Measurements from ENCODE around the gene PDGFB.

Gene PDGFB

GRCh38 chr22:39236321-39237317 is 8.2 kb downstream of the PDGFB start:
- peaks cover 0 to 4% of the 10 kb centered on the region in 2 donors for H3K36me3 ChIP-seq (ENCODE audit: control insufficient read depth in 1 of 2, insufficient read depth in 2 of 2, low read length in 2 of 2)
- H3K27ac ChIP-seq (ENCODE audit: low read length), result no peak overlapping the region
- no peaks in the 10 kb centered on the region for H3K9me3 ChIP-seq (ENCODE audit: control insufficient read depth in 1 of 2, low read length in 2 of 2)
- no peak overlapping the region for H3K4me3 ChIP-seq (ENCODE audit: low read depth in 1 of 2, low read length in 2 of 2)
- H3K27me3 ChIP-seq (ENCODE audit: low read depth, low read length), result no peaks in the 10 kb centered on the region
- H3K4me1 ChIP-seq (ENCODE audit: control insufficient read depth in 1 of 2, insufficient read depth in 2 of 2, low read length in 2 of 2), result peaks cover 0 to 35% of the 10 kb centered on the region in 2 donors

GRCh38 chr22:39234867-39235687 is 9.7 kb downstream of the PDGFB start:
- Histone ChIP-seq H3K4me1 (ENCODE audit: control insufficient read depth in 1 of 2, insufficient read depth in 2 of 2, low read length in 2 of 2) (peaks cover 0 to 39% of the 10 kb centered on the region in 2 donors), H3K36me3 (ENCODE audit: control insufficient read depth in 1 of 2, insufficient read depth in 2 of 2, low read length in 2 of 2) (peaks cover 0 to 4% of the 10 kb centered on the region in 2 donors), H3K9me3 (ENCODE audit: control insufficient read depth in 1 of 2, low read length in 2 of 2) (no peaks in the 10 kb centered on the region), H3K27ac (ENCODE audit: low read length) (no peak overlapping the region), H3K27me3 (ENCODE audit: low read depth, low read length) (no peaks in the 10 kb centered on the region), H3K4me3 (ENCODE audit: low read depth in 1 of 2, low read length in 2 of 2) (peak overlapping the region in 1 of 2 donors; percentile 14)

- Histone ChIP-seq H3K27ac (ENCODE audit: low read length) (peak overlapping the region; percentile 31), H3K4me3 (ENCODE audit: low read depth in 1 of 2, low read length in 2 of 2) (no peak overlapping the region), H3K4me1 (ENCODE audit: control insufficient read depth in 1 of 2, insufficient read depth in 2 of 2, low read length in 2 of 2) (peaks cover 0 to 39% of the 10 kb centered on the region in 2 donors), H3K36me3 (ENCODE audit: control insufficient read depth in 1 of 2, insufficient read depth in 2 of 2, low read length in 2 of 2) (peaks cover 0 to 4% of the 10 kb centered on the region in 2 donors), H3K9me3 (ENCODE audit: control insufficient read depth in 1 of 2, low read length in 2 of 2) (no peaks in the 10 kb centered on the region), H3K27me3 (ENCODE audit: low read depth, low read length) (no peaks in the 10 kb centered on the region)
These were observed 10.4 kb downstream of the PDGFB start for GRCh38 chr22:39234472-39234787.

- Histone ChIP-seq H3K27ac (ENCODE audit: low read length) (peak overlapping the region; percentile 31), H3K27me3 (ENCODE audit: low read depth, low read length) (no peaks in the 10 kb centered on the region), H3K9me3 (ENCODE audit: control insufficient read depth in 1 of 2, low read length in 2 of 2) (no peaks in the 10 kb centered on the region), H3K36me3 (ENCODE audit: control insufficient read depth in 1 of 2, insufficient read depth in 2 of 2, low read length in 2 of 2) (peaks cover 0 to 4% of the 10 kb centered on the region in 2 donors), H3K4me3 (ENCODE audit: low read depth in 1 of 2, low read length in 2 of 2) (no peak overlapping the region), H3K4me1 (ENCODE audit: control insufficient read depth in 1 of 2, insufficient read depth in 2 of 2, low read length in 2 of 2) (peaks cover 0 to 39% of the 10 kb centered on the region in 2 donors)
These were observed 10.9 kb downstream of the PDGFB start for GRCh38 chr22:39233710-39234471.

GRCh38 chr22:39232806-39233709 is 11.7 kb downstream of the PDGFB start:
- Histone ChIP-seq H3K27me3 (ENCODE audit: low read depth, low read length) (no peaks in the 10 kb centered on the region), H3K4me3 (ENCODE audit: low read depth in 1 of 2, low read length in 2 of 2) (no peak overlapping the region), H3K36me3 (ENCODE audit: control insufficient read depth in 1 of 2, insufficient read depth in 2 of 2, low read length in 2 of 2) (peaks cover 0 to 2% of the 10 kb centered on the region in 2 donors), H3K27ac (ENCODE audit: low read length) (no peak overlapping the region), H3K4me1 (ENCODE audit: control insufficient read depth in 1 of 2, insufficient read depth in 2 of 2, low read length in 2 of 2) (peaks cover 0 to 39% of the 10 kb centered on the region in 2 donors), H3K9me3 (ENCODE audit: control insufficient read depth in 1 of 2, low read length in 2 of 2) (no peaks in the 10 kb centered on the region)

- Histone ChIP-seq H3K9me3 (ENCODE audit: control insufficient read depth in 1 of 2, low read length in 2 of 2) (no peaks in the 10 kb centered on the region), H3K36me3 (ENCODE audit: control insufficient read depth in 1 of 2, insufficient read depth in 2 of 2, low read length in 2 of 2) (peaks cover 0 to 9% of the 10 kb centered on the region in 2 donors), H3K27me3 (ENCODE audit: low read depth, low read length) (no peaks in the 10 kb centered on the region), H3K4me3 (ENCODE audit: low read depth in 1 of 2, low read length in 2 of 2) (no peak overlapping the region), H3K27ac (ENCODE audit: low read length) (no peak overlapping the region), H3K4me1 (ENCODE audit: control insufficient read depth in 1 of 2, insufficient read depth in 2 of 2, low read length in 2 of 2) (peaks cover 0 to 38% of the 10 kb centered on the region in 2 donors)
These were observed 12.5 kb downstream of the PDGFB start for GRCh38 chr22:39232246-39232645.

GRCh38 chr22:39231197-39231950 is 13.4 kb downstream of the PDGFB start:
- Histone ChIP-seq H3K4me1 (ENCODE audit: control insufficient read depth in 1 of 2, insufficient read depth in 2 of 2, low read length in 2 of 2) (peaks cover 0 to 32% of the 10 kb centered on the region in 2 donors), H3K27me3 (ENCODE audit: low read depth, low read length) (no peaks in the 10 kb centered on the region), H3K9me3 (ENCODE audit: control insufficient read depth in 1 of 2, low read length in 2 of 2) (no peaks in the 10 kb centered on the region), H3K4me3 (ENCODE audit: low read depth in 1 of 2, low read length in 2 of 2) (no peak overlapping the region), H3K27ac (ENCODE audit: low read length) (no peak overlapping the region), H3K36me3 (ENCODE audit: control insufficient read depth in 1 of 2, insufficient read depth in 2 of 2, low read length in 2 of 2) (peaks cover 0 to 9% of the 10 kb centered on the region in 2 donors)

GRCh38 chr22:39230261-39231196 is 14.3 kb downstream of the PDGFB start:
- Histone ChIP-seq H3K4me1 (ENCODE audit: control insufficient read depth in 1 of 2, insufficient read depth in 2 of 2, low read length in 2 of 2) (peaks cover 0 to 27% of the 10 kb centered on the region in 2 donors), H3K36me3 (ENCODE audit: control insufficient read depth in 1 of 2, insufficient read depth in 2 of 2, low read length in 2 of 2) (peaks cover 0 to 9% of the 10 kb centered on the region in 2 donors), H3K4me3 (ENCODE audit: low read depth in 1 of 2, low read length in 2 of 2) (no peak overlapping the region), H3K9me3 (ENCODE audit: control insufficient read depth in 1 of 2, low read length in 2 of 2) (no peaks in the 10 kb centered on the region), H3K27ac (ENCODE audit: low read length) (no peak overlapping the region), H3K27me3 (ENCODE audit: low read depth, low read length) (no peaks in the 10 kb centered on the region)

GRCh38 chr22:39229688-39230260 is 15.0 kb downstream of the PDGFB start:
- H3K4me3 ChIP-seq (ENCODE audit: low read depth in 1 of 2, low read length in 2 of 2), result no peak overlapping the region
- H3K4me1 ChIP-seq (ENCODE audit: control insufficient read depth in 1 of 2, insufficient read depth in 2 of 2, low read length in 2 of 2), result peaks cover 0 to 19% of the 10 kb centered on the region in 2 donors
- H3K27me3 ChIP-seq (ENCODE audit: low read depth, low read length), result no peaks in the 10 kb centered on the region
- no peak overlapping the region for H3K27ac ChIP-seq (ENCODE audit: low read length)
- H3K9me3 ChIP-seq (ENCODE audit: control insufficient read depth in 1 of 2, low read length in 2 of 2), result no peaks in the 10 kb centered on the region
- H3K36me3 ChIP-seq (ENCODE audit: control insufficient read depth in 1 of 2, insufficient read depth in 2 of 2, low read length in 2 of 2), result peaks cover 0 to 14% of the 10 kb centered on the region in 2 donors
